Endothelial cell of umbilical vein (primary cell): ENCODE data around the gene DEPDC7. TPM values are rescaled to one million over a fixed set of nuclear protein-coding genes. Genes with fewer than 3 reads are reported as not detected.

Experiments used
- BruUV-seq: library from RNA; stranded (reverse); fragments of 400-500 nt; replicated peaks from 2 replicates; lab custom pipeline; 2021; lab: Mats Ljungman, UMichigan
- CTCF ChIA-PET: fragments of 300-600, 350-600 bp; sonication (Branson Sonifier 250); formaldehyde crosslinking; loops from one replicate; lab custom pipeline; 2021; ENCODE audit warnings: antibody characterized with exemption, inconsistent platforms; lab: Charles Lee
- POLR2A ChIA-PET: fragments of 300-600, 350-600 bp; sonication (Branson Sonifier 250); formaldehyde crosslinking; loops from one replicate; lab custom pipeline; 2021; ENCODE audit warnings: antibody characterized with exemption, inconsistent platforms; lab: Charles Lee
- DNase-seq: peaks from one replicate; pipeline ENCODE4 v3.0.0-alpha.2; 2011; ENCODE audit warnings: low read depth, low spot score
- FAIRE-seq: peaks from 2 replicates; lab custom pipeline; 2011; peaks lifted over from hg19 to GRCh38; lab: Jason Lieb, UNC
- H2AFZ ChIP-seq: 2 replicates; pipeline ENCODE4 v1.6.0; 2012; ENCODE audit warnings: low read depth, low read length, control low read depth, inconsistent platforms
- H3K27ac ChIP-seq: 2 replicates; pipeline ENCODE4 v1.5.1; 2011; ENCODE audit warnings: low read depth, mild to moderate bottlenecking, control low read depth, low read length, moderate library complexity; ENCODE audit not compliant: insufficient read depth
- H3K27me3 ChIP-seq, 2 experiments: 2 replicates each; pipeline versions ENCODE4 v1.6.0 to v1.6.1; 2011; ENCODE audit warnings: low read length in 2 of 2, mixed read lengths in 1 of 2; ENCODE audit not compliant: control insufficient read depth in 2 of 2, insufficient read depth in 2 of 2
- H3K36me3 ChIP-seq, 2 experiments: 2 replicates in 1 of 2; 3 replicates in 1 of 2; pipeline ENCODE4 v1.5.1; 2011; ENCODE audit warnings: low read length in 2 of 2, mild to moderate bottlenecking in 1 of 2, moderate library complexity in 1 of 2; ENCODE audit not compliant: control insufficient read depth in 2 of 2, insufficient read depth in 2 of 2; ENCODE audit errors: extremely low read depth in 1 of 2
- H3K4me1 ChIP-seq: 3 replicates; pipeline ENCODE4 v1.5.1; 2011; ENCODE audit warnings: mild to moderate bottlenecking, low read length; ENCODE audit not compliant: control insufficient read depth, insufficient read depth; ENCODE audit errors: extremely low read depth
- H3K4me2 ChIP-seq: 2 replicates; pipeline ENCODE4 v1.6.1; 2011; ENCODE audit warnings: low read length, control low read depth, mixed read lengths; ENCODE audit not compliant: insufficient read depth
- H3K4me3 ChIP-seq, 3 experiments: fragments of 200-600 bp in 1 of 3; sonication (generic), shearing (Covaris generic) in 1 of 3; replicated peaks in 1 of 3; 2 replicates each; pipeline ENCODE4 v1.5.1; 2011 to 2016; ENCODE audit warnings: control low read depth in 3 of 3, low read length in 3 of 3, mild to moderate bottlenecking in 2 of 3, inconsistent platforms in 1 of 3, low read depth in 1 of 3, moderate library complexity in 1 of 3; ENCODE audit not compliant: insufficient read depth in 1 of 3
- H3K79me2 ChIP-seq: 2 replicates; pipeline ENCODE4 v1.6.0; 2012; ENCODE audit warnings: low read length, inconsistent platforms; ENCODE audit not compliant: control insufficient read depth, insufficient read depth
- H3K9ac ChIP-seq: replicated peaks from 2 replicates; pipeline ENCODE3; 2011; ENCODE audit warnings: low read length, control low read depth; ENCODE audit not compliant: insufficient read depth; ENCODE audit errors: extremely low read depth
- H3K9me1 ChIP-seq: replicated peaks from 3 replicates; pipeline ENCODE4 v1.6.0; 2011; ENCODE audit warnings: mild to moderate bottlenecking, low read length; ENCODE audit not compliant: control insufficient read depth, insufficient read depth; ENCODE audit errors: extremely low read depth
- H3K9me3 ChIP-seq: replicated peaks from 2 replicates; pipeline ENCODE4 v1.5.1; 2012; ENCODE audit warnings: low read length, inconsistent platforms; ENCODE audit not compliant: control insufficient read depth, insufficient read depth
- H4K20me1 ChIP-seq: replicated peaks from 2 replicates; pipeline ENCODE3; 2011; ENCODE audit warnings: mild to moderate bottlenecking, low read length; ENCODE audit not compliant: control insufficient read depth, insufficient read depth; ENCODE audit errors: extremely low read depth
- EZH2 ChIP-seq: IDR thresholded peaks from 2 replicates; pipeline ENCODE4 v1.6.1; 2012; ENCODE audit warnings: borderline replicate concordance, low read depth, mild to moderate bottlenecking, moderate library complexity, low read length, inconsistent platforms; ENCODE audit not compliant: severe bottlenecking
- FOS ChIP-seq: IDR thresholded peaks from 2 replicates; pipeline ENCODE4 v1.6.1; 2011; ENCODE audit warnings: mild to moderate bottlenecking, low read length, moderate library complexity, borderline replicate concordance; ENCODE audit not compliant: insufficient read depth
- GATA2 ChIP-seq: IDR thresholded peaks from 2 replicates; pipeline ENCODE4 v1.7.0; 2011; ENCODE audit warnings: low read depth, mild to moderate bottlenecking, moderate library complexity, mixed read lengths, low read length; ENCODE audit not compliant: insufficient read length, insufficient read depth
- JUN ChIP-seq: IDR thresholded peaks from 2 replicates; pipeline ENCODE4 v1.6.1; 2011; ENCODE audit warnings: borderline replicate concordance, low read depth; ENCODE audit not compliant: insufficient read length, insufficient read depth
- MYC ChIP-seq: IDR thresholded peaks from one replicate; pipeline ENCODE4 v1.6.1; 2011; ENCODE audit warnings: mild to moderate bottlenecking, low read depth, low read length
- POLR2AphosphoS5 ChIP-seq: IDR thresholded peaks from 2 replicates; pipeline ENCODE4 v1.6.1; 2012; ENCODE audit warnings: low read depth, mild to moderate bottlenecking, control low read depth, low read length, moderate library complexity; ENCODE audit not compliant: insufficient read depth
- dilution Hi-C: fragments of 300-500 bp; cut with MboI; formaldehyde crosslinking; loops from one replicate; pipeline ENCODE4 v1.15.0; 2019; ENCODE audit warnings: low sequenced_read_pairs; ENCODE audit not compliant: extremely low pct_ligation_motif_present
- intact Hi-C: fragments of 100-400 bp; cut with micrococcal nuclease; formaldehyde crosslinking; loops from one replicate; pipeline ENCODE4 v1.10.0; 2022
- polyA plus RNA-seq, 4 experiments: library from polyadenylated mRNA; depleted of rRNA in 3 of 4; stranded (reverse) in 3 of 4; unstranded in 1 of 4; fragments of >200 nt; gene quantifications; 2 replicates each; pipeline versions ENCODE4 v1.2.1 to v1.2.3, GENCODE V29; 2011 to 2012; ENCODE audit warnings: missing spikeins in 1 of 4
- total RNA-seq: library from RNA; stranded (reverse); gene quantifications from 2 replicates; pipeline ENCODE4 v1.2.3, GENCODE V29; 2021

DEPDC7 gene
- total and polyA plus RNA-seq, 2 donors (not counting 3 experiments of a cell fraction or from before 2014, with no cell fraction given) = 0.08 TPM; not detected in 1

- no peak overlapping the region for H3K9ac ChIP-seq
- intact Hi-C loops (no loop called here), dilution Hi-C loops (no loop called here)
- H3K9me1 ChIP-seq = no peaks in the 10 kb centered on the region
- CTCF ChIA-PET = interaction anchor here (0.7 to 1.2 kb wide), 4 partner anchors 8 to 85 kb away, joined by 3 read pairs; no protein-coding TSS in a partner anchor
- no peak overlapping the region for H3K4me3 ChIP-seq
- BruUV-seq = no TSS peak
- H3K79me2 ChIP-seq = no peaks in the 10 kb centered on the region
- no peaks in the 10 kb centered on the region for H4K20me1 ChIP-seq
- no peak overlapping the region for H2AFZ ChIP-seq
- TF ChIP-seq MYC = no peak
- no peak for TF ChIP-seq GATA2
- TF ChIP-seq EZH2 = no peak
- TF ChIP-seq JUN = no peak
- no peak for TF ChIP-seq FOS
- TF ChIP-seq POLR2AphosphoS5 = no peak
- no peaks in the 10 kb centered on the region for H3K27me3 ChIP-seq
- FAIRE-seq = no peak
- no peak overlapping the region for H3K27ac ChIP-seq
- H3K4me2 ChIP-seq = no peak overlapping the region
- peaks cover 2% of the 10 kb centered on the region for H3K4me1 ChIP-seq
- no peak for DNase-seq
- H3K36me3 ChIP-seq = peaks cover 3 to 4% of the 10 kb centered on the region in 2 experiments
- H3K9me3 ChIP-seq = no peaks in the 10 kb centered on the region
- POLR2A ChIA-PET = no interaction called here
Measured at GRCh38 chr11:33057284-33057683, 41.6 kb downstream of the DEPDC7 start.

GRCh38 chr11:33059331-33060007 lies 43.8 kb downstream of the DEPDC7 start:
- intact Hi-C loops = no loop called here

More at GRCh38 chr11:33059331-33060007, 43.8 kb downstream of the DEPDC7 start:
- H3K27me3 ChIP-seq = no peaks in the 10 kb centered on the region
- BruUV-seq = no TSS peak
- H3K79me2 ChIP-seq = no peaks in the 10 kb centered on the region
- H2AFZ ChIP-seq = no peak overlapping the region
- H3K4me1 ChIP-seq = peaks cover 2% of the 10 kb centered on the region
- H3K9me1 ChIP-seq = no peaks in the 10 kb centered on the region
- FAIRE-seq = no peak
- H3K9me3 ChIP-seq = no peaks in the 10 kb centered on the region
- CTCF ChIA-PET = no interaction called here
- H3K27ac ChIP-seq = no peak overlapping the region
- H3K9ac ChIP-seq = no peak overlapping the region
- dilution Hi-C loops = no loop called here
- no peak overlapping the region for H3K4me2 ChIP-seq
- peaks cover 3 to 4% of the 10 kb centered on the region in 2 experiments for H3K36me3 ChIP-seq
- H4K20me1 ChIP-seq = no peaks in the 10 kb centered on the region
- TF ChIP-seq POLR2AphosphoS5 (no peak), FOS (no peak), GATA2 (no peak)
- no peak overlapping the region for H3K4me3 ChIP-seq
- POLR2A ChIA-PET = no interaction called here
- DNase-seq = no peak
